Ascending aorta (tissue), 2 donors: ENCODE measurements around the gene SUSD3. TPM values are rescaled to one million over a fixed set of nuclear protein-coding genes. Genes with fewer than 3 reads are reported as not detected.

ENCODE experiments used
- DNase-seq, 2 donors: peaks; one replicate each; pipeline ENCODE4 v3.0.0-alpha.2; 2019; ENCODE audit warnings: low spot score in 2 of 2
- H3K27ac ChIP-seq, 2 donors: fragments of 200-600 bp; sonication (generic); one replicate each; pipeline ENCODE4 v1.5.1; 2016 to 2017; ENCODE audit warnings: mild to moderate bottlenecking in 1 of 2
- H3K27me3 ChIP-seq: fragments of 200-600 bp; sonication (generic); one replicate; pipeline ENCODE4 v1.5.1; 2017
- H3K36me3 ChIP-seq, 2 donors: fragments of 200-600 bp; sonication (generic); one replicate each; pipeline ENCODE4 v1.5.1; 2016
- H3K4me1 ChIP-seq, 2 donors: fragments of 200-600 bp; sonication (generic); one replicate each; pipeline ENCODE4 v1.5.1; 2016 to 2017; ENCODE audit warnings: mild to moderate bottlenecking in 1 of 2
- H3K4me3 ChIP-seq, 2 donors: fragments of 200-600 bp; sonication (generic); one replicate each; pipeline ENCODE4 v1.5.1; 2016 to 2017; ENCODE audit warnings: mild to moderate bottlenecking in 1 of 2
- H3K9me3 ChIP-seq, 2 donors: fragments of 200-600 bp; sonication (generic); one replicate each; pipeline ENCODE4 v1.5.1; 2016
- CTCF ChIP-seq, 3 experiments: fragments of 200-600 bp in 2 of 3; fragments of 450-650 bp in 1 of 3; sonication (generic) in 2 of 3; IDR thresholded peaks; one replicate each; pipeline ENCODE4 v1.5.1; 2016 to 2019; ENCODE audit warnings: antibody characterized with exemption in 3 of 3, mild to moderate bottlenecking in 1 of 3, moderate library complexity in 1 of 3
- intact Hi-C: fragments of 100-400 bp; cut with DNase I; formaldehyde crosslinking; loops from one replicate; pipeline ENCODE4 v1.15.1; 2023
- total RNA-seq: library from RNA; depleted of rRNA; stranded (reverse); fragments of >200 nt; gene quantifications from one replicate; pipeline ENCODE4 v1.1.0, GENCODE V29; 2016

The SUSD3 gene
- total RNA-seq, 1 donor from 2014 or later = not detected

- intact Hi-C loops = no loop called here
- Histone ChIP-seq H3K36me3 (no peaks in the 10 kb centered on the region), H3K4me3 (no peak overlapping the region), H3K27me3 (no peaks in the 10 kb centered on the region), H3K9me3 (no peaks in the 10 kb centered on the region), H3K27ac (no peak overlapping the region), H3K4me1 (no peaks in the 10 kb centered on the region)
- TF ChIP-seq CTCF (IDR thresholded peaks at IDR 0.05) = no peak
- no peak for DNase-seq
Observed at GRCh38 chr9:93030642-93031628, 27.6 kb upstream of the SUSD3 start.

- H3K4me1 ChIP-seq = no peaks in the 10 kb centered on the region
- no peak overlapping the region for H3K4me3 ChIP-seq
- H3K9me3 ChIP-seq = no peaks in the 10 kb centered on the region
- no peak for TF ChIP-seq CTCF (IDR thresholded peaks at IDR 0.05)
- no peaks in the 10 kb centered on the region for H3K36me3 ChIP-seq
- no peak overlapping the region for H3K27ac ChIP-seq
- H3K27me3 ChIP-seq = no peaks in the 10 kb centered on the region
- no peak for DNase-seq
- intact Hi-C loops = no loop called here
Observed at GRCh38 chr9:93031629-93032430, 26.7 kb upstream of the SUSD3 start.

- H3K27ac ChIP-seq = no peak overlapping the region
- no peaks in the 10 kb centered on the region for H3K27me3 ChIP-seq
- H3K36me3 ChIP-seq = no peaks in the 10 kb centered on the region
- no peak for DNase-seq
- no peaks in the 10 kb centered on the region for H3K9me3 ChIP-seq
- H3K4me1 ChIP-seq = no peaks in the 10 kb centered on the region
- no peak for TF ChIP-seq CTCF (IDR thresholded peaks at IDR 0.05)
- H3K4me3 ChIP-seq = no peak overlapping the region
- intact Hi-C loops = no loop called here
Observed at GRCh38 chr9:93032545-93032944, 26.0 kb upstream of the SUSD3 start.

- Histone ChIP-seq H3K27me3 (no peaks in the 10 kb centered on the region), H3K9me3 (no peaks in the 10 kb centered on the region), H3K36me3 (no peaks in the 10 kb centered on the region), H3K4me3 (no peak overlapping the region), H3K4me1 (no peaks in the 10 kb centered on the region), H3K27ac (no peak overlapping the region)
- DNase-seq = no peak
- no peak for TF ChIP-seq CTCF (IDR thresholded peaks at IDR 0.05)
- intact Hi-C loops = no loop called here
Observed at GRCh38 chr9:93033531-93033930, 25.0 kb upstream of the SUSD3 start.

DNA sequence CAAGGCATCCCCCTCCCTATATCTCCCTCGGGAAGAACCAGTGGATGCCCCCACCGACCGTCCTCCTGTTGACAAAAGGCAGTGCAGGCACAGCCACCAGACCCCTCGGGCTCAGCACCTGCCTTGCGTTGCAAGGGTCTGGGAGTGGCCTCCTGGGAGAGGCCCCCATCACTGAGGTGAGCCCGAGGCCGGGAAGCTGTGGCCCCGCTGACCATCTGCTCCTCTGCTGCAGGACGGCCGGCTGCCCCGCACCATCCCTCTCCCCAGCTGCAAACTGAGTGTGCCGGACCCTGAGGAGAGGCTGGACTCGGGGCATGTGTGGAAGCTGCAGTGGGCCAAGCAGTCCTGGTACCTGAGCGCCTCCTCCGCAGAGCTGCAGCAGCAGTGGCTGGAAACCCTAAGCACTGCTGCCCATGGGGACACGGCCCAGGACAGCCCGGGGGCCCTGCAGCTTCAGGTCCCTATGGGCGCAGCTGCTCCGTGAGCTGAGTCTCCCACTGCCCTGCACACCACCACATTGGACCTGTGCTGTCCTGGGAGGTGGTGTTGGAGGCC, 23.3 kb upstream of the SUSD3 start:
- Histone ChIP-seq H3K4me3 (no peak overlapping the region), H3K36me3 (no peaks in the 10 kb centered on the region), H3K4me1 (no peaks in the 10 kb centered on the region), H3K27ac (no peak overlapping the region), H3K9me3 (no peaks in the 10 kb centered on the region), H3K27me3 (no peaks in the 10 kb centered on the region)
- intact Hi-C loops = no loop called here
- no peak for DNase-seq
- TF ChIP-seq CTCF (IDR thresholded peaks at IDR 0.05) = no peak
